Panc1 (cell line): Measurements from ENCODE around the gene MMP21.

Experiments used
- CTCF ChIP-seq: fragments of 450-650 bp; IDR thresholded peaks from 2 replicates; pipeline ENCODE4 v1.5.1; 2017; ENCODE audit warnings: mild to moderate bottlenecking
- POLR2AphosphoS5 ChIP-seq: IDR thresholded peaks from 2 replicates; pipeline ENCODE4 v1.6.1; 2012; ENCODE audit warnings: mild to moderate bottlenecking, low read depth, low read length, moderate library complexity
- REST ChIP-seq, 2 experiments: IDR thresholded peaks; 2 replicates each; pipeline ENCODE4 v1.6.1; 2011 to 2012; ENCODE audit warnings: low read depth in 2 of 2, control low read depth in 1 of 2, low read length in 1 of 2, mild to moderate bottlenecking in 1 of 2, moderate library complexity in 1 of 2; ENCODE audit not compliant: insufficient read depth in 1 of 2
- SIN3A ChIP-seq: IDR thresholded peaks from 2 replicates; pipeline ENCODE4 v1.6.1; 2012; ENCODE audit warnings: low read depth, mild to moderate bottlenecking, low read length, moderate library complexity, borderline replicate concordance; ENCODE audit not compliant: insufficient read depth

GRCh38 chr10:125777806-125778205, 2.2 kb upstream of the MMP21 start:
- TF ChIP-seq CTCF (no peak), POLR2AphosphoS5 (no peak), REST (IDR thresholded peaks at IDR 0.05; ENCODE audit: insufficient read depth in 1 of 2, low read depth in 2 of 2, low read length in 1 of 2) (no peak), SIN3A (no peak)
